Transverse colon (tissue), 4 donors: Measurements from ENCODE around the gene COL19A1. TPM values are rescaled to one million over a fixed set of nuclear protein-coding genes. Genes with fewer than 3 reads are reported as not detected.
A peak's percentile ranks its signal among the peaks of the same experiment; 100 is the strongest.

Experiments
- DNase-seq: peaks from one replicate; pipeline ENCODE4 v3.0.0-alpha.2; 2019
- H3K27ac ChIP-seq, 4 donors: fragments of 200-600 bp; sonication (generic); 2 replicates each; pipeline ENCODE4 v1.5.1; 2016 to 2018; ENCODE audit warnings: inconsistent platforms in 4 of 4
- H3K27me3 ChIP-seq: fragments of 200-600 bp; sonication (generic); 2 replicates; pipeline ENCODE4 v1.5.1; 2017; ENCODE audit warnings: inconsistent platforms
- H3K36me3 ChIP-seq, 4 donors: fragments of 200-600 bp; sonication (generic); 2 replicates each; pipeline ENCODE4 v1.5.1; 2017 to 2019; ENCODE audit warnings: inconsistent platforms in 4 of 4
- H3K4me1 ChIP-seq, 4 donors: fragments of 200-600 bp; sonication (generic); 2 replicates each; pipeline ENCODE4 v1.5.1; 2017 to 2020; ENCODE audit warnings: inconsistent platforms in 4 of 4
- H3K4me3 ChIP-seq, 4 donors: fragments of 200-600 bp; sonication (generic); 1 replicate in 1 of 4; 2 replicates in 3 of 4; pipeline versions ENCODE4 v1.5.1 to v1.6.1; 2017 to 2019; ENCODE audit warnings: inconsistent platforms in 4 of 4
- H3K9me3 ChIP-seq, 2 donors: fragments of 200-600 bp; sonication (generic); 2 replicates each; pipeline ENCODE4 v1.5.1; 2017 to 2019; ENCODE audit warnings: inconsistent platforms in 2 of 2
- CTCF ChIP-seq, 5 experiments: fragments of 200-600 bp in 3 of 5; fragments of 450-650 bp in 2 of 5; sonication (generic) in 3 of 5; IDR thresholded peaks; 1 replicate in 2 of 5; 2 replicates in 3 of 5; pipeline ENCODE4 v1.5.1; 2016 to 2017; ENCODE audit warnings: antibody characterized with exemption in 5 of 5, inconsistent platforms in 3 of 5, mild to moderate bottlenecking in 2 of 5, moderate library complexity in 1 of 5
- EP300 ChIP-seq: sonication (generic); formaldehyde crosslinking; IDR thresholded peaks from one replicate; pipeline ENCODE4 v1.6.1; 2017; ENCODE audit warnings: antibody characterized with exemption, low read depth
- POLR2A ChIP-seq: fragments of 450-650 bp; IDR thresholded peaks from one replicate; pipeline ENCODE4 v1.6.1; 2016; ENCODE audit warnings: antibody characterized with exemption, mild to moderate bottlenecking, moderate library complexity
- POLR2AphosphoS5 ChIP-seq, 3 donors: sonication (generic); formaldehyde crosslinking; IDR thresholded peaks; one replicate each; pipeline ENCODE4 v1.6.1; 2016; ENCODE audit warnings: antibody characterized with exemption in 3 of 3
- WGBS, 2 donors: methylation state at CpG; one replicate each; pipeline ENCODE4 v1.1.5; 2018; ENCODE audit warnings: low coverage in 1 of 2; 5-methylcytosine and 5-hydroxymethylcytosine counted together
- in situ Hi-C, 4 donors: fragments of 200-750 bp; cut with MboI; loops; one replicate each; pipeline versions ENCODE4 v1.15.0 to v1.15.1; 2017; ENCODE audit warnings: low sequenced_read_pairs in 3 of 4, low pct_ligation_motif_present in 1 of 4, low pct_unique_long_range_greater_than_20kb in 1 of 4
- intact Hi-C: fragments of 100-400 bp; cut with DNase I; formaldehyde crosslinking; loops from one replicate; pipeline ENCODE4 v1.15.1; 2023; ENCODE audit warnings: low total_unique reads
- total RNA-seq, 4 donors: library from RNA; depleted of rRNA; stranded (reverse); fragments of >200 nt; gene quantifications; one replicate each; pipeline ENCODE4 v1.1.0, GENCODE V29; 2016

The COL19A1 gene
- total RNA-seq, 4 donors from 2014 or later = 0.27 to 3.3 (median 0.37) TPM; not detected in 1

GRCh38 chr6:70196531-70196930 is 330.2 kb downstream of the COL19A1 start:
- DNase-seq = no peak
- Histone ChIP-seq H3K4me1 (no peaks in the 10 kb centered on the region), H3K36me3 (no peaks in the 10 kb centered on the region), H3K27me3 (no peaks in the 10 kb centered on the region), H3K4me3 (no peak overlapping the region), H3K27ac (no peak overlapping the region), H3K9me3 (no peaks in the 10 kb centered on the region)
- in situ Hi-C loops = no loop called here
- 83 to 90% methylated on average over 2 of the region's 2 CpGs for WGBS, 2 donors
- TF ChIP-seq POLR2A (no peak), CTCF (IDR thresholded peaks at IDR 0.05) (no peak), POLR2AphosphoS5 (IDR thresholded peaks at IDR 0.05) (no peak), EP300 (no peak)
- intact Hi-C loops = no loop called here

- TF ChIP-seq CTCF (IDR thresholded peaks at IDR 0.05) (no peak), POLR2A (no peak), POLR2AphosphoS5 (IDR thresholded peaks at IDR 0.05) (no peak), EP300 (no peak)
- Histone ChIP-seq H3K4me1 (no peaks in the 10 kb centered on the region), H3K9me3 (no peaks in the 10 kb centered on the region), H3K4me3 (no peak overlapping the region), H3K27me3 (no peaks in the 10 kb centered on the region), H3K36me3 (no peaks in the 10 kb centered on the region), H3K27ac (no peak overlapping the region)
- no peak for DNase-seq
- in situ Hi-C loops = no loop called here
- intact Hi-C loops = no loop called here
- WGBS, 2 donors = 50 to 74% methylated on average over 1 to 2 of the region's 2 CpGs
Observed at GRCh38 chr6:70198785-70199184, 332.4 kb downstream of the COL19A1 start.

- Histone ChIP-seq H3K27me3 (no peaks in the 10 kb centered on the region), H3K4me3 (no peak overlapping the region), H3K9me3 (no peaks in the 10 kb centered on the region), H3K4me1 (no peaks in the 10 kb centered on the region), H3K36me3 (no peaks in the 10 kb centered on the region), H3K27ac (no peak overlapping the region)
- 83 to 93% methylated on average over 1 of the region's 1 CpG for WGBS, 2 donors
- DNase-seq = no peak
- in situ Hi-C loops (loop anchor here in 1 of 4 donors (25.0 kb wide), 1 partner anchor 679 kb away; no protein-coding TSS in a partner anchor), intact Hi-C loops (no loop called here)
- no peak for TF ChIP-seq POLR2A
- TF ChIP-seq EP300 = no peak
- no peak for TF ChIP-seq POLR2AphosphoS5 (IDR thresholded peaks at IDR 0.05)
Observed at GRCh38 chr6:70208235-70208790, 342.0 kb downstream of the COL19A1 start.

GRCh38 chr6:70210462-70210861 is 344.1 kb downstream of the COL19A1 start:
- WGBS, 2 donors = 40% methylated on average over 2 of the region's 2 CpGs
- no peaks in the 10 kb centered on the region for H3K4me1 ChIP-seq
- intact Hi-C loops = no loop called here
- H3K36me3 ChIP-seq = no peaks in the 10 kb centered on the region
- DNase-seq = no peak
- in situ Hi-C loops = loop anchor here in 2 of 4 donors (10.0 to 25.0 kb wide), 2 partner anchors 154 to 677 kb away; no protein-coding TSS in a partner anchor
- H3K27ac ChIP-seq = no peak overlapping the region
- no peaks in the 10 kb centered on the region for H3K9me3 ChIP-seq
- no peaks in the 10 kb centered on the region for H3K27me3 ChIP-seq
- TF ChIP-seq CTCF (IDR thresholded peaks at IDR 0.05) = peak; percentile 17 to 26 (median 19)
- no peak for TF ChIP-seq EP300
- no peak overlapping the region for H3K4me3 ChIP-seq
